ENCODE measurements around the gene KCNJ4.
"Not testable (repeated sequence)": the region's sequence is repeated elsewhere in the genome, so short reads cannot be mapped to it uniquely, and the experiment has no call there.

KCNJ4 gene

GRCh38 chr22:38427465-38427864, 27.5 kb downstream of the KCNJ4 start:
- no peak for DNase-seq

- DNase-seq, result no peak
Observed at GRCh38 chr22:38426628-38427027, 28.4 kb downstream of the KCNJ4 start.

GRCh38 chr22:38424525-38425080, 30.4 kb downstream of the KCNJ4 start:
- no peak for DNase-seq

- no peak for DNase-seq
Observed at GRCh38 chr22:38423512-38424503, 31.2 kb downstream of the KCNJ4 start.

GRCh38 chr22:38422611-38423511, 32.1 kb downstream of the KCNJ4 start:
- DNase-seq, result no peak

- no peak for DNase-seq
Observed at GRCh38 chr22:38420734-38421133, 34.3 kb downstream of the KCNJ4 start.

GRCh38 chr22:38419858-38420160, 35.2 kb downstream of the KCNJ4 start:
- no peak for DNase-seq

GRCh38 chr22:38419121-38419857, 35.7 kb downstream of the KCNJ4 start:
- DNase-seq, result no peak

GRCh38 chr22:38418589-38418988, 36.4 kb downstream of the KCNJ4 start:
- DNase-seq, result no peak

- no peak for DNase-seq
Observed at GRCh38 chr22:38417252-38418060, 37.5 kb downstream of the KCNJ4 start.

- DNase-seq, result no peak
Observed at GRCh38 chr22:38416621-38417251, 38.3 kb downstream of the KCNJ4 start.

GRCh38 chr22:38415561-38416321, 39.3 kb downstream of the KCNJ4 start:
- peak; percentile 7 for DNase-seq

- no peak for DNase-seq
Observed at GRCh38 chr22:38415046-38415445, 40.0 kb downstream of the KCNJ4 start.

GRCh38 chr22:38414009-38414395, 41.0 kb downstream of the KCNJ4 start:
- no peak for DNase-seq

GRCh38 chr22:38413085-38414008, 41.7 kb downstream of the KCNJ4 start:
- DNase-seq, result no peak

- peak; percentile 19 for DNase-seq
Observed at GRCh38 chr22:38412435-38413084, 42.4 kb downstream of the KCNJ4 start.

- no peak for DNase-seq
Observed at GRCh38 chr22:38411016-38411415, 44.0 kb downstream of the KCNJ4 start.

- not testable (repeated sequence) for DNase-seq
Observed at GRCh38 chr22:38409916-38410315, 45.1 kb downstream of the KCNJ4 start.

GRCh38 chr22:38406617-38407016, 48.4 kb downstream of the KCNJ4 start:
- DNase-seq, result no peak
